Measurements from ENCODE around the gene SMPD4. TPM values are rescaled to one million over a fixed set of nuclear protein-coding genes. Genes with fewer than 3 reads are reported as not detected.
"Not testable (repeated sequence)": the region's sequence is repeated elsewhere in the genome, so short reads cannot be mapped to it uniquely, and the experiment has no call there.

The SMPD4 gene
- total and polyA plus RNA-seq, 9 of the 15 experiments (the other 6 are each of a cell fraction or from before 2014, with no cell fraction given), result 7.5 to 123 (median 35.7) TPM

DNA sequence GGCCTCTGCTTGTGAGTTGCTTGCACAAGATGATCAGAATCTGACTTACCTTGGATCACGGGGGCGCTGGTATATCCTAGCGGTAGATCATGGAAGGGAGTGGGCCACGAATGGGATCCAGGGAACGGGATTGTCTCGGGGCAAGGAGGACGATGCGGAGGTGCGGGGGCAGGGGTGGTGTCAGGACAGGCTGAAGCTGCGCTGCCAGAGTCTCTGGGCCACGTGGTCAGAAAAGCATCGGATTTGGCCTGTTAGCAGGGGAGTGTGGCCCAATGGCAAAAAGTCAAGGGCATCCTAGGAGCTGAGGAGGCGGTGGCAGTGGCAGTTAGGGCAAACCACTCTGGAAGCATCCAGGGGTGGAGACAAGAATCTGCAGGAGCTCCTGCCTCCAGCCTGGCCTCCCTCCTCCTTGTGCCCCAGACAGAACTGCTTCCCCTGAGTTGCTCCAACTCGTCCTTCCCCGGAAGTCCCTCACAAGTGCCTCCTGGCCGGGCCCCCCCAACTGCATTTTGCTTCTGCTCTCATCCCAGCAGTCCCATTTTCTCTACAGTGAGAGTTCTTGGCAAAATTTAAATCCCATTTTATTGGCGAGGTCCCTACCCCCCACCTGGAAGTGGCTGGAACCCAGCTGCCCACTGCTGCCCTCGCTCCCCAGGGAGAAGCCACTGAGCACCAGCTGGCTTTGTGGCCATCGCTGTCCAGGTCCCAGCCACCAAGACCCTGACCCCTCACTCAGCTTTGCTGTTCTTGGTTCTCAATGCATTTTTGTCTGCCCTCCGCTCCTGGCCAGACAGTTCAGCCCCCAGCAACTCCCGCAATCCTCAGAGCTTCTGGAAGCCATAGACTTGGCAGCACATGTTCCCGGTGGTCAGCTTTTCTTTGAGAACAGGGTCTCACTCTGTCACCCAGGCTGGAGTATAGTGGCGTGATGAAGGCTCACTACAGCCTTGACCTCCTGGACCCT lies 30.9 kb downstream of the SMPD4 start:
- in situ Hi-C loops (cut with MboI) (no loop called here), intact Hi-C loops (cut with micrococcal nuclease) (no loop called here)
- Histone ChIP-seq H3K9me3 (replicated peaks; ENCODE audit: control insufficient read depth, insufficient read depth, low read depth, low read length) (no peaks in the 10 kb centered on the region), H3K4me1 (replicated peaks in 1 of 2; ENCODE audit: control insufficient read depth in 2 of 2, insufficient read depth in 2 of 2, low read length in 2 of 2) (no peaks in the 10 kb centered on the region), H3K4me2 (ENCODE audit: insufficient read depth, low read length) (no peak overlapping the region), H3K9ac (ENCODE audit: insufficient read depth in 1 of 2, low read depth in 2 of 2, low read length in 2 of 2) (peak overlapping the region in 1 of 2 experiments; percentile 45; a peak in 1 of 4 replicates), H3K27me3 (ENCODE audit: control insufficient read depth in 2 of 2, insufficient read depth in 2 of 2, low read length in 2 of 2) (no peaks in the 10 kb centered on the region), H4K20me1 (replicated peaks; ENCODE audit: control insufficient read depth, insufficient read depth, low read length) (no peaks in the 10 kb centered on the region), H3K36me3 (ENCODE audit: control insufficient read depth, insufficient read depth, low read length) (peaks cover 27% of the 10 kb centered on the region; the same call in 1 of the 3 replicates), H3K27ac (ENCODE audit: extremely low read depth, low read depth, low read length) (no peak overlapping the region), H3K9me1 (ENCODE audit: control insufficient read depth, insufficient read depth, low read length) (no peaks in the 10 kb centered on the region), H3K4me3 (no peak overlapping the region), H2AFZ (ENCODE audit: low read depth, low read length) (no peak overlapping the region), H3K79me2 (ENCODE audit: control insufficient read depth, insufficient read depth, low read length) (no peaks in the 10 kb centered on the region)
- TF ChIP-seq, protein P1, sequence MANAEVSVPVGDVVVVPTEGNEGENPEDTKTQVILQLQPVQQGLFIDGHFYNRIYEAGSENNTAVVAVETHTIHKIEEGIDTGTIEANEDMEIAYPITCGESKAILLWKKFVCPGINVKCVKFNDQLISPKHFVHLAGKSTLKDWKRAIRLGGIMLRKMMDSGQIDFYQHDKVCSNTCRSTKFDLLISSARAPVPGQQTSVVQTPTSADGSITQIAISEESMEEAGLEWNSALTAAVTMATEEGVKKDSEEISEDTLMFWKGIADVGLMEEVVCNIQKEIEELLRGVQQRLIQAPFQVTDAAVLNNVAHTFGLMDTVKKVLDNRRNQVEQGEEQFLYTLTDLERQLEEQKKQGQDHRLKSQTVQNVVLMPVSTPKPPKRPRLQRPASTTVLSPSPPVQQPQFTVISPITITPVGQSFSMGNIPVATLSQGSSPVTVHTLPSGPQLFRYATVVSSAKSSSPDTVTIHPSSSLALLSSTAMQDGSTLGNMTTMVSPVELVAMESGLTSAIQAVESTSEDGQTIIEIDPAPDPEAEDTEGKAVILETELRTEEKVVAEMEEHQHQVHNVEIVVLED (CRISPR knock-in tag; IDR thresholded peaks at IDR 0.05), result no peak
- TF ChIP-seq SUPT5H (IDR thresholded peaks at IDR 0.05) (0 out of 2 replicates have a peak, but pooled peaks have one; percentile 35), RBM22 (IDR thresholded peaks at IDR 0.05; ENCODE audit: low read depth, low read length, poor library complexity, severe bottlenecking) (peak; percentile 43), POLR2G (IDR thresholded peaks at IDR 0.05; ENCODE audit: low read depth, low read length) (peak; percentile 59)
- 89% methylated on average over 20 of the region's 23 CpGs for WGBS (ENCODE audit: insufficient coverage, low coverage, missing lambda C conversion rate)
- BruUV-seq (replicated peaks), result no TSS peak
- no peak for FAIRE-seq
- peak; percentile 12 for ATAC-seq
- ChIA-PET POLR2A (no interaction called here), CTCF (ENCODE audit: low intra/inter-chr PET ratio) (no interaction called here)
- DNase-seq (ENCODE audit: extremely low read depth in 1 of 4, low spot score in 3 of 4), result no peak

DNA sequence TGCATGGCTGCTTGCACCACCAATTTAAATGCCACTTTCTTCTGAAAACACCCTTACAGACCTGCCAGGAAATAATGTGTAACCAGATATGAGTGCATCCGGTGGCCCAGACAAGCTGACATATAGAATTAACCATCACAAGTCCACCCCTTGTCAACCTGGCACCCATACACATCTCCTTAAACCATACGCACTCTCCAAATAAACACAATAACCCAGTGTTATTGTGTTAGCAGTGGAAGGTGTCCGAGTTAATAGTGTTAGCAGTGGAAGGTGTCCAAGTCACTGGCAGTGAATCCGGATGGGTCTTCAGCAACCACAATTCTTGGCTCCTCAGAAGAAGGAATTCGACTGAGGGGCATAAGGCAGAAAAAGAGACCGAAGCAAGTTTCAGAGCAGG lies 32.9 kb downstream of the SMPD4 start:
- H3K4me3 ChIP-seq; CTCF ChIA-PET (ENCODE audit: low intra/inter-chr PET ratio); DNase-seq (ENCODE audit: extremely low read depth in 1 of 4, low spot score in 3 of 4); H3K79me2 ChIP-seq (ENCODE audit: control insufficient read depth, insufficient read depth, low read length); H3K9me3 ChIP-seq (replicated peaks; ENCODE audit: control insufficient read depth, insufficient read depth, low read depth, low read length); ATAC-seq; H4K20me1 ChIP-seq (replicated peaks; ENCODE audit: control insufficient read depth, insufficient read depth, low read length); H3K27me3 ChIP-seq (ENCODE audit: control insufficient read depth in 2 of 2, insufficient read depth in 2 of 2, low read length in 2 of 2); H2AFZ ChIP-seq (ENCODE audit: low read depth, low read length); BruUV-seq (replicated peaks); H3K4me2 ChIP-seq (ENCODE audit: insufficient read depth, low read length); H3K27ac ChIP-seq (ENCODE audit: extremely low read depth, low read depth, low read length); H3K9me1 ChIP-seq (ENCODE audit: control insufficient read depth, insufficient read depth, low read length); intact Hi-C loops (cut with micrococcal nuclease); H3K9ac ChIP-seq (ENCODE audit: insufficient read depth in 1 of 2, low read depth in 2 of 2, low read length in 2 of 2): not testable (repeated sequence)
- Histone ChIP-seq H3K36me3 (ENCODE audit: control insufficient read depth, insufficient read depth, low read length) (peaks cover 13% of the 10 kb centered on the region; the same call in 1 of the 3 replicates), H3K4me1 (replicated peaks in 1 of 2; ENCODE audit: control insufficient read depth in 2 of 2, insufficient read depth in 2 of 2, low read length in 2 of 2) (peaks cover 0 to 11% of the 10 kb centered on the region in 2 experiments; a peak in 2 of 5 replicates)
- in situ Hi-C loops (cut with MboI), result loop anchor here (5.0 kb wide), 1 partner anchor 1374 kb away; no protein-coding TSS in a partner anchor
- 22% methylated on average over 6 of the region's 6 CpGs for WGBS (ENCODE audit: insufficient coverage, low coverage, missing lambda C conversion rate)
- FAIRE-seq, result peak; percentile 78
- POLR2A ChIA-PET, result interaction anchor here (0.6 to 1.1 kb wide), 2 partner anchors 184 to 195 kb away, joined by 3 to 4 read pairs; no protein-coding TSS in a partner anchor
